IMR-90 (cell line): ENCODE results near the gene KCNK7. TPM values are rescaled to one million over a fixed set of nuclear protein-coding genes. Genes with fewer than 3 reads are reported as not detected.

Experiments used
- ATAC-seq: fragments of 200-7000 bp; cut with Tn5 transposase; 2 replicates; pipeline ENCODE4 v1.9.1; 2020; ENCODE audit warnings: low read depth, mild to moderate bottlenecking, moderate library complexity
- BruUV-seq: library from RNA; stranded (reverse); fragments of 400-500 nt; replicated peaks from 2 replicates; lab custom pipeline; 2021; lab: Mats Ljungman, UMichigan
- CTCF ChIA-PET: fragments of 300-600 bp; formaldehyde crosslinking; extraction: SDS; loops from one replicate; lab custom pipeline; 2021; ENCODE audit warnings: antibody characterized with exemption; lab: Yijun Ruan, JAX
- POLR2A ChIA-PET: fragments of 300-600 bp; sonication (Branson Sonifier 250); formaldehyde crosslinking; loops from one replicate; lab custom pipeline; 2022; ENCODE audit warnings: antibody characterized with exemption; ENCODE audit not compliant: unreplicated experiment; lab: Charles Lee
- DNase-seq: peaks from one replicate; pipeline ENCODE4 v3.0.0; 2013
- H2AFZ ChIP-seq: replicated peaks from 2 replicates; pipeline ENCODE3; 2013; ENCODE audit warnings: low read length, mild to moderate bottlenecking; ENCODE audit not compliant: poor library complexity
- H2AK5ac ChIP-seq: 2 replicates; pipeline ENCODE4 v1.6.1; 2013; ENCODE audit warnings: low read depth, low read length, inconsistent platforms
- H2AK9ac ChIP-seq: replicated peaks from 2 replicates; pipeline ENCODE3; 2013; ENCODE audit warnings: mild to moderate bottlenecking, low read depth, low read length, moderate library complexity; ENCODE audit not compliant: poor library complexity
- H2BK120ac ChIP-seq: 2 replicates; pipeline ENCODE4 v1.6.1; 2013; ENCODE audit warnings: low read depth, low read length, inconsistent platforms
- H2BK15ac ChIP-seq: 3 replicates; pipeline ENCODE4 v1.6.1; 2013; ENCODE audit warnings: low read depth, low read length, inconsistent platforms
- H2BK20ac ChIP-seq: 2 replicates; pipeline ENCODE4 v1.6.1; 2013; ENCODE audit warnings: low read depth, mild to moderate bottlenecking, inconsistent platforms, low read length, moderate library complexity
- H2BK5ac ChIP-seq: 2 replicates; pipeline ENCODE4 v1.6.1; 2013; ENCODE audit warnings: mild to moderate bottlenecking, low read depth, low read length, inconsistent platforms; ENCODE audit not compliant: poor library complexity, severe bottlenecking
- H3K14ac ChIP-seq: replicated peaks from 2 replicates; pipeline ENCODE4 v1.6.1; 2013; ENCODE audit warnings: low read depth, low read length, inconsistent platforms
- H3K18ac ChIP-seq: 2 replicates; pipeline ENCODE4 v1.6.1; 2013; ENCODE audit warnings: low read depth, low read length, control low read depth
- H3K23ac ChIP-seq: 2 replicates; pipeline ENCODE4 v1.6.1; 2013; ENCODE audit warnings: low read depth, low read length, inconsistent platforms
- H3K27ac ChIP-seq: 2 replicates; pipeline ENCODE4 v1.5.1; 2013; ENCODE audit warnings: mild to moderate bottlenecking, control low read depth, low read length; ENCODE audit not compliant: insufficient read depth
- H3K27me3 ChIP-seq: 2 replicates; pipeline ENCODE4 v1.6.1; 2013; ENCODE audit warnings: low read length; ENCODE audit not compliant: control insufficient read depth, insufficient read depth
- H3K36me3 ChIP-seq: 2 replicates; pipeline ENCODE4 v1.6.1; 2013; ENCODE audit warnings: low read length, mixed read lengths; ENCODE audit not compliant: control insufficient read depth, insufficient read depth
- H3K4ac ChIP-seq: 2 replicates; pipeline ENCODE4 v1.6.1; 2013; ENCODE audit warnings: low read depth, low read length, inconsistent platforms
- H3K4me1 ChIP-seq: 2 replicates; pipeline ENCODE4 v1.6.1; 2013; ENCODE audit warnings: low read length, mixed read lengths; ENCODE audit not compliant: control insufficient read depth, insufficient read depth
- H3K4me2 ChIP-seq: 2 replicates; pipeline ENCODE4 v1.6.1; 2013; ENCODE audit warnings: low read depth, mild to moderate bottlenecking, control low read depth, low read length, moderate library complexity
- H3K4me3 ChIP-seq: 2 replicates; pipeline ENCODE4 v1.5.1; 2013; ENCODE audit warnings: low read depth, mild to moderate bottlenecking, control low read depth, low read length, moderate library complexity; ENCODE audit not compliant: insufficient read depth
- H3K56ac ChIP-seq: 2 replicates; pipeline ENCODE4 v1.6.1; 2013; ENCODE audit warnings: low read length, inconsistent platforms; ENCODE audit not compliant: insufficient read depth; ENCODE audit errors: extremely low read depth
- H3K79me1 ChIP-seq, 2 experiments: 2 replicates each; pipeline ENCODE4 v1.6.1; 2013; ENCODE audit warnings: low read length in 2 of 2, inconsistent platforms in 1 of 2, low read depth in 1 of 2
- H3K9ac ChIP-seq: 2 replicates; pipeline ENCODE4 v1.6.1; 2013; ENCODE audit warnings: low read depth, low read length, control low read depth
- H3K9me1 ChIP-seq: 2 replicates; pipeline ENCODE4 v1.6.1; 2013; ENCODE audit warnings: low read length, inconsistent platforms; ENCODE audit not compliant: insufficient read depth
- H3K9me3 ChIP-seq: 2 replicates; pipeline ENCODE4 v1.6.1; 2013; ENCODE audit warnings: low read length; ENCODE audit not compliant: control insufficient read depth, insufficient read depth
- H4K20me1 ChIP-seq: 2 replicates; pipeline ENCODE4 v1.6.1; 2013; ENCODE audit warnings: low read length, inconsistent platforms; ENCODE audit not compliant: insufficient read depth
- H4K5ac ChIP-seq: 2 replicates; pipeline ENCODE4 v1.6.1; 2013; ENCODE audit warnings: mild to moderate bottlenecking, low read depth, low read length, control low read depth
- H4K8ac ChIP-seq, 2 experiments: 2 replicates each; pipeline ENCODE4 v1.6.1; 2013; ENCODE audit warnings: low read depth in 2 of 2, low read length in 2 of 2, control low read depth in 1 of 2, inconsistent platforms in 1 of 2
- H4K91ac ChIP-seq: 2 replicates; pipeline ENCODE4 v1.6.1; 2013; ENCODE audit warnings: low read depth, low read length, inconsistent platforms; ENCODE audit not compliant: insufficient read depth
- BHLHE40 ChIP-seq: fragments of 150-350 bp; IDR thresholded peaks from 2 replicates; pipeline ENCODE4 v1.6.1; 2016; ENCODE audit warnings: mild to moderate bottlenecking, low read depth, low read length
- CEBPB ChIP-seq: IDR thresholded peaks from 2 replicates; pipeline ENCODE4 v1.6.1; 2012; ENCODE audit warnings: low read depth, low read length, improper control_type of control experiment
- CHD1 ChIP-seq: IDR thresholded peaks from 2 replicates; pipeline ENCODE4 v1.6.1; 2012; ENCODE audit warnings: low read depth, low read length, improper control_type of control experiment
- CTCF ChIP-seq: conservative IDR thresholded peaks from 2 replicates; pipeline ENCODE4 v1.5.1; 2012; ENCODE audit warnings: mild to moderate bottlenecking, low read depth, low read length, improper control_type of control experiment
- ELK1 ChIP-seq: fragments of 150-350 bp; IDR thresholded peaks from 2 replicates; pipeline ENCODE4 v1.6.1; 2016; ENCODE audit warnings: low read depth, mild to moderate bottlenecking, low read length, moderate library complexity, borderline replicate concordance
- FOS ChIP-seq: fragments of 150-350 bp; IDR thresholded peaks from 2 replicates; pipeline ENCODE4 v1.6.1; 2016; ENCODE audit warnings: low read depth, low read length
- MAFK ChIP-seq: IDR thresholded peaks from 2 replicates; pipeline ENCODE4 v1.6.1; 2012; ENCODE audit warnings: low read depth, low read length, improper control_type of control experiment
- MAZ ChIP-seq: IDR thresholded peaks from 2 replicates; pipeline ENCODE4 v1.6.1; 2012; ENCODE audit warnings: low read depth, mild to moderate bottlenecking, low read length, improper control_type of control experiment, moderate library complexity, borderline replicate concordance
- MXI1 ChIP-seq: IDR thresholded peaks from 2 replicates; pipeline ENCODE4 v1.6.1; 2012; ENCODE audit warnings: low read depth, mild to moderate bottlenecking, low read length, moderate library complexity, borderline replicate concordance
- NFE2L2 ChIP-seq: fragments of 150-350 bp; IDR thresholded peaks from 2 replicates; pipeline ENCODE4 v1.6.1; 2016; ENCODE audit warnings: low read depth, mild to moderate bottlenecking, low read length
- POLR2A ChIP-seq: IDR thresholded peaks from 2 replicates; pipeline ENCODE4 v1.6.1; 2012; ENCODE audit warnings: mild to moderate bottlenecking, low read depth, low read length
- RAD21 ChIP-seq: IDR thresholded peaks from 2 replicates; pipeline ENCODE4 v1.6.1; 2012; ENCODE audit warnings: low read length, improper control_type of control experiment
- RCOR1 ChIP-seq: IDR thresholded peaks from 2 replicates; pipeline ENCODE4 v1.6.1; 2012; ENCODE audit warnings: mild to moderate bottlenecking, low read length, improper control_type of control experiment; ENCODE audit not compliant: insufficient replicate concordance
- RFX5 ChIP-seq: IDR thresholded peaks from 2 replicates; pipeline ENCODE4 v1.8.0; 2012; ENCODE audit warnings: low read depth, mild to moderate bottlenecking, low read length, moderate library complexity
- SMC3 ChIP-seq: fragments of 150-350 bp; IDR thresholded peaks from 2 replicates; pipeline ENCODE4 v1.6.1; 2016; ENCODE audit warnings: low read depth, mild to moderate bottlenecking, antibody characterized with exemption, low read length, moderate library complexity
- USF2 ChIP-seq: fragments of 150-350 bp; IDR thresholded peaks from 2 replicates; pipeline ENCODE4 v1.6.1; 2017; ENCODE audit warnings: mild to moderate bottlenecking, antibody characterized with exemption, low read length, low read depth
- WGBS, 2 experiments: methylation state at CpG; one replicate each; pipeline versions ENCODE4 v1.1.5 to v1.1.7; 2013; ENCODE audit warnings: missing lambda C conversion rate in 2 of 2; ENCODE audit not compliant: insufficient read length in 1 of 2; ENCODE audit errors: extremely low coverage in 2 of 2; 5-methylcytosine and 5-hydroxymethylcytosine counted together
- dilution Hi-C: fragments of 300-500 bp; cut with HindIII; formaldehyde crosslinking; loops from one replicate; pipeline ENCODE4 v1.14.3; 2018; ENCODE audit warnings: low sequenced_read_pairs; ENCODE audit not compliant: unreplicated experiment
- in situ Hi-C: fragments of 300-500 bp; cut with MboI; formaldehyde crosslinking; loops from 3 replicates; pipeline ENCODE4 v1.14.3; 2019; ENCODE audit warnings: low sequenced_read_pairs, inconsistent platforms, mixed read lengths
- intact Hi-C: fragments of 100-400 bp; cut with micrococcal nuclease; formaldehyde crosslinking; loops from 2 replicates; pipeline ENCODE4 v1.10.0; 2022
- polyA plus RNA-seq, 3 experiments: library from polyadenylated mRNA; depleted of rRNA; stranded (reverse); fragments of >200 nt; gene quantifications; 2 replicates each; pipeline ENCODE4 v1.2.3, GENCODE V29; 2012; ENCODE audit warnings: low replicate concordance in 1 of 3
- total RNA-seq: library from RNA; depleted of rRNA; stranded (reverse); fragments of >200 nt; gene quantifications from 2 replicates; pipeline ENCODE4 v1.2.3, GENCODE V29; 2012

KCNK7 gene
- total and polyA plus RNA-seq, 2 of the 4 experiments (the other 2 are of a cell fraction): 0.09 TPM; not detected in 1

- Histone ChIP-seq H4K20me1 (peaks cover 26% of the 10 kb centered on the region), H2BK5ac (no peak overlapping the region), H3K18ac (no peak overlapping the region), H2BK120ac (no peak overlapping the region), H2AK9ac (peak overlapping the region; percentile 93), H3K4me3 (peak overlapping the region; percentile 56), H3K23ac (peak overlapping the region; percentile 41; the same call in 1 of the 2 replicates), H2BK15ac (no peak overlapping the region), H3K4ac (peak overlapping the region; percentile 60), H3K56ac (peak overlapping the region; percentile 36; the same call in 1 of the 2 replicates), H2BK20ac (no peak overlapping the region), H3K14ac (0 out of 2 replicates have a peak overlapping the region, but pooled peaks have one; percentile 17), H4K8ac (no peak overlapping the region), H3K79me1 (peaks cover 7 to 62% of the 10 kb centered on the region in 2 experiments), H3K4me2 (peak overlapping the region; percentile 93), H3K9me1 (0 out of 2 replicates have a peak, but pooled peaks cover 9% of the 10 kb centered on the region), H3K9me3 (no peaks in the 10 kb centered on the region), H2AK5ac (peak overlapping the region; percentile 10; the same call in 1 of the 2 replicates), H3K9ac (peak overlapping the region; percentile 85), H3K36me3 (peaks cover 34% of the 10 kb centered on the region; the same call in 1 of the 2 replicates), H3K4me1 (peaks cover 19% of the 10 kb centered on the region), H4K91ac (0 out of 2 replicates have a peak overlapping the region, but pooled peaks have one; percentile 10), H3K27ac (peak overlapping the region; percentile 55), H3K27me3 (no peaks in the 10 kb centered on the region), H4K5ac (no peak overlapping the region), H2AFZ (no peak overlapping the region)
- WGBS, 2 experiments: 96% methylated on average over 3 of the region's 10 CpGs; no CpG with 5 or more reads in 1 of the 2 experiments
- dilution Hi-C loops (no loop called here), in situ Hi-C loops (no loop called here), intact Hi-C loops (no loop called here)
- DNase-seq: no peak
- ATAC-seq: no peak
- no peak for TF ChIP-seq MAZ
- TF ChIP-seq CHD1: no peak
- TF ChIP-seq MXI1: no peak
- TF ChIP-seq MAFK: no peak
- no peak for TF ChIP-seq CTCF
- no peak for TF ChIP-seq ELK1
- no peak for TF ChIP-seq RCOR1
- no peak for TF ChIP-seq RAD21
- TF ChIP-seq USF2: no peak
- no peak for TF ChIP-seq RFX5
- no peak for TF ChIP-seq FOS
- no peak for TF ChIP-seq POLR2A
- TF ChIP-seq CEBPB: no peak
- no peak for TF ChIP-seq BHLHE40
- no peak for TF ChIP-seq SMC3
- no peak for TF ChIP-seq NFE2L2
- BruUV-seq: no TSS peak
- ChIA-PET CTCF (no interaction called here), POLR2A (no interaction called here)
Observed at GRCh38 chr11:65616575-65617001, 21.0 kb upstream of the KCNK7 start.
